ENCODE measurements around the gene MCTP1. TPM values are rescaled to one million over a fixed set of nuclear protein-coding genes. Genes with fewer than 3 reads are reported as not detected.

Gene MCTP1
- total and polyA plus RNA-seq, 2 of the 8 experiments (the other 6 are each of a cell fraction or from before 2014, with no cell fraction given) = 0.56 to 3.4 TPM

GRCh38 chr5:94748212-94748611 lies 536.7 kb downstream of the MCTP1 start:
- Histone ChIP-seq H2BK15ac (ENCODE audit: low read length) (no peak overlapping the region), H2BK120ac (replicated peaks; ENCODE audit: low read depth, low read length) (no peak overlapping the region), H3K18ac (ENCODE audit: extremely low read depth, low read length) (no peak overlapping the region), H3K79me2 (ENCODE audit: control insufficient read depth in 1 of 2, insufficient read depth in 2 of 2, low read length in 2 of 2) (no peaks in the 10 kb centered on the region), H3K36me3 (ENCODE audit: control insufficient read depth in 2 of 4, insufficient read depth in 4 of 4, low read length in 3 of 4) (no peaks in the 10 kb centered on the region), H4K20me1 (replicated peaks in 1 of 2; ENCODE audit: control insufficient read depth in 1 of 2, insufficient read depth in 2 of 2, low read length in 2 of 2) (no peaks in the 10 kb centered on the region), H3K4me1 (replicated peaks in 1 of 4; ENCODE audit: control insufficient read depth in 3 of 4, insufficient read depth in 4 of 4, low read length in 3 of 4) (peaks cover 0 to 3% (median 0%) of the 10 kb centered on the region in 4 experiments; a peak in 1 of 7 replicates), H3K23ac (ENCODE audit: insufficient read length) (no peak overlapping the region), H3K27me3 (replicated peaks in 1 of 4; ENCODE audit: control insufficient read depth in 3 of 4, extremely low read depth in 1 of 4, insufficient read depth in 3 of 4, low read length in 3 of 4) (no peaks in the 10 kb centered on the region), H4K8ac (ENCODE audit: extremely low read depth, insufficient read depth, low read length) (no peak overlapping the region), H2BK12ac (ENCODE audit: low read depth, low read length) (no peak overlapping the region), H3K9ac (replicated peaks in 1 of 4; ENCODE audit: extremely low read depth in 1 of 4, low read depth in 3 of 4, low read length in 3 of 4) (no peak overlapping the region), H2AK5ac (ENCODE audit: low read depth, low read length) (no peak overlapping the region), H3K56ac (replicated peaks; ENCODE audit: insufficient read length, low read depth, low read length) (no peak overlapping the region), H3K79me1 (ENCODE audit: low read depth, low read length) (no peaks in the 10 kb centered on the region), H3K4me3 (ENCODE audit: extremely low read depth in 1 of 4, insufficient read depth in 2 of 4, low read depth in 3 of 4, low read length in 4 of 4) (no peak overlapping the region), H2BK20ac (ENCODE audit: low read length) (no peak overlapping the region), H2AFZ (ENCODE audit: low read length) (no peak overlapping the region), H3K9me3 (ENCODE audit: insufficient read depth in 2 of 2, low read depth in 1 of 2, low read length in 1 of 2) (no peaks in the 10 kb centered on the region), H4K91ac (replicated peaks; ENCODE audit: insufficient read length, low read length) (no peak overlapping the region), H3K4ac (replicated peaks; ENCODE audit: insufficient read length, low read depth, low read length) (no peak overlapping the region), H3K14ac (ENCODE audit: insufficient read length) (no peak overlapping the region), H2BK5ac (ENCODE audit: low read depth, low read length) (no peak overlapping the region), H3K23me2 (ENCODE audit: low read depth, low read length) (no peaks in the 10 kb centered on the region), H4K5ac (ENCODE audit: insufficient read length, low read depth, low read length) (no peak overlapping the region), H3K4me2 (ENCODE audit: insufficient read depth in 1 of 2, low read depth in 2 of 2, low read length in 2 of 2) (no peak overlapping the region), H3K27ac (ENCODE audit: low read depth, low read length) (no peak overlapping the region)
- ChIA-PET CTCF (ENCODE audit: partially characterized antibody) (interaction anchor here (1.3 to 2.4 kb wide), 2 partner anchors 10 to 101 kb away, joined by 3 to 16 read pairs; no protein-coding TSS in a partner anchor), POLR2A (ENCODE audit: partially characterized antibody) (no interaction called here)
- DNase-seq (ENCODE audit: low read depth in 1 of 2, low spot score in 2 of 2) (no peak), FAIRE-seq (no peak)
- 94% methylated on average over 3 of the region's 3 CpGs; no CpG with 5 or more reads in 1 of the 2 experiments for WGBS, 2 experiments (ENCODE audit: extremely low coverage in 1 of 2, insufficient coverage in 1 of 2, insufficient read length in 1 of 2, insufficient replicate concordance in 2 of 2, low coverage in 1 of 2, low lambda C conversion rate in 2 of 2, missing lambda C conversion rate in 1 of 2)
- TF ChIP-seq TEAD4 (IDR thresholded peaks at IDR 0.05; ENCODE audit: low read depth, low read length) = no peak
- no peak for TF ChIP-seq E2F6 (IDR thresholded peaks at IDR 0.05)
- no peak for TF ChIP-seq KDM5A (IDR thresholded peaks at IDR 0.05; ENCODE audit: low read length)

Measured in H1 (cell line).